ENCODE measurements around the gene OSMR.
A peak's percentile ranks its signal among the peaks of the same experiment; 100 is the strongest.

The OSMR gene

GRCh38 chr5:38807570-38808483, 38.0 kb upstream of the OSMR start (continued):
- peak; percentile 85 for TF ChIP-seq BCL11A (tag by site-specific recombination; IDR thresholded peaks at IDR 0.05; ENCODE audit: low read depth)
- no peak for TF ChIP-seq ZNF645 (tag by site-specific recombination; IDR thresholded peaks at IDR 0.05)
- TF ChIP-seq ZNF341 (tag by site-specific recombination; IDR thresholded peaks at IDR 0.05; ENCODE audit: low read depth) = no peak
- TF ChIP-seq ZNF555 (tag by site-specific recombination; conservative IDR thresholded peaks at IDR 0.05) = no peak
- no peak for TF ChIP-seq ZBTB49 (tag by site-specific recombination; IDR thresholded peaks at IDR 0.05; ENCODE audit: low read depth)
- TF ChIP-seq PATZ1 (tag by site-specific recombination; IDR thresholded peaks at IDR 0.05) = peak; percentile 63; the same call in 1 of the 2 replicates
- TF ChIP-seq HIC1 (tag by site-specific recombination; IDR thresholded peaks at IDR 0.05) = peak; percentile 24; the same call in 1 of the 2 replicates
- TF ChIP-seq TCF7L2 (IDR thresholded peaks at IDR 0.05; ENCODE audit: borderline replicate concordance, low read depth, low read length) = no peak
- 0 out of 2 replicates have a peak, but pooled peaks have one; percentile 26 for TF ChIP-seq ZNF449 (tag by site-specific recombination; IDR thresholded peaks at IDR 0.05)
- peak; percentile 94 for TF ChIP-seq ZBTB44 (tag by site-specific recombination; IDR thresholded peaks at IDR 0.05)
- no peak for TF ChIP-seq ZNF830 (tag by site-specific recombination; IDR thresholded peaks at IDR 0.05; ENCODE audit: low read depth)
- peak; percentile 80 for TF ChIP-seq KLF8 (tag by site-specific recombination; IDR thresholded peaks at IDR 0.05)
- no peak for TF ChIP-seq ZSCAN16 (tag by site-specific recombination; IDR thresholded peaks at IDR 0.05)
- TF ChIP-seq ZNF292 (tag by site-specific recombination; IDR thresholded peaks at IDR 0.05; ENCODE audit: borderline replicate concordance, low read depth) = no peak
- TF ChIP-seq OSR2 (tag by site-specific recombination; IDR thresholded peaks at IDR 0.05) = peak; percentile 88
- no peak for TF ChIP-seq ZNF202 (tag by site-specific recombination; IDR thresholded peaks at IDR 0.05; ENCODE audit: borderline replicate concordance)
- peak; percentile 30; the same call in 1 of the 2 replicates for TF ChIP-seq ZBTB21 (tag by site-specific recombination; IDR thresholded peaks at IDR 0.05)
- TF ChIP-seq ZNF280C (tag by site-specific recombination; IDR thresholded peaks at IDR 0.05) = no peak
- no peak for TF ChIP-seq ZIC2 (tag by site-specific recombination; IDR thresholded peaks at IDR 0.05)
- TF ChIP-seq ZNF184 (tag by site-specific recombination; IDR thresholded peaks at IDR 0.05) = peak; percentile 91
- TF ChIP-seq BCL6B (tag by site-specific recombination; IDR thresholded peaks at IDR 0.05) = peak; percentile 99
- TF ChIP-seq ZFP37 (tag by site-specific recombination; IDR thresholded peaks at IDR 0.05) = peak; percentile 68; the same call in 1 of the 2 replicates
- peak; percentile 41; the same call in 1 of the 2 replicates for TF ChIP-seq ZNF37A (tag by site-specific recombination; IDR thresholded peaks at IDR 0.05)

Data from HEK293 (cell line).